ENCODE results near the gene KDM3B. TPM values are rescaled to one million over a fixed set of nuclear protein-coding genes. Genes with fewer than 3 reads are reported as not detected.

KDM3B gene
- total and polyA plus RNA-seq, 9 of the 15 experiments (the other 6 are each of a cell fraction or from before 2014, with no cell fraction given), result 13.8 to 62.8 (median 41.9) TPM

DNA sequence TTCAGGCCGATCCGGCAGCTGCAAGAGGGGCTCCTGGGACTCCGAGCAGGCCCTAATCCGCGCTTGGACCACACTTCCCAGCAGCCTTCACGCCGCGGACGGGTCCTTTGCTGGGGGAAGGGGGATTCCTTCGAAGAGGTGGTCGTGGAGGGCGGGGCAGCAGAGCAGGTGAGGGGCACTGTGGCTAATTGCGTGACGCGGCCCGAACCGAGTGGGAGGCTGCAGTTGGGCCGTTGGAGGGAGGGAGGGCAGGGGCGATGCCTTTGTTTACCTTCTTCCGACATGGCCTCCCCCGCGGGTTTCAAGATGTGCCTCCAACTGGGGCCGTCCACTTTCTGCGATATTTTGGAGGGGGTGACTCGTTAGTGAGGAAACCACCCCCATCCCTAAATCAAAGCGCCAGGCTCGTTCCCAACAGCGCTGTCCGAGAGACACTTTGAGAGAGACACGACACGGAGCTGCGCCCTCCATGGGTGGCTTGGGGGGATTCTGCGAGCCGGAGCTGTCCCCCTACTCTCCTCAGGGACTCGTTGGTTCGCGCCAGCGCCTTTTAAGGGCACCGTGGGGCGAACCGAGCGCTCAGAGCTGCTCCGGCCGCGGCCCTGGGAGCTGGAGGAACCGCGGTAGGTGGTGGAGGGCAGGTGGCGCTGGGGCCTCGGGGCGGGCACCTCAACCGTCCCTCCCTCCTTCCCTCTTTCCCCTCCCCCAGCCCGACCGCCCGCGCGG, 14.6 kb upstream of the KDM3B start, which contains the start of gene FAM53C (continued):
- TF ChIP-seq PURB (CRISPR knock-in tag; IDR thresholded peaks at IDR 0.05; ENCODE audit: low read depth) (no peak), ZNF75A (CRISPR knock-in tag; IDR thresholded peaks at IDR 0.05) (no peak), EP300 (IDR thresholded peaks at IDR 0.05; ENCODE audit: low read length) (peak; percentile 15; the same call in 1 of the 2 replicates), CBFB (CRISPR knock-in tag; IDR thresholded peaks at IDR 0.05) (no peak), CBX1 (IDR thresholded peaks at IDR 0.05; ENCODE audit: low read depth) (peak; percentile 89; the same call in 1 of the 2 replicates), POLR2AphosphoS5 (IDR thresholded peaks at IDR 0.05; ENCODE audit: control insufficient read depth, insufficient read depth, low read depth, low read length) (peak; percentile 99), KAT8 (IDR thresholded peaks at IDR 0.05; ENCODE audit: low read depth) (no peak), ZNF57 (CRISPR knock-in tag; IDR thresholded peaks at IDR 0.05) (no peak), ZNF589 (CRISPR knock-in tag; IDR thresholded peaks at IDR 0.05; ENCODE audit: low read depth) (no peak), NFE2L1 (tag; IDR thresholded peaks at IDR 0.05; ENCODE audit: borderline replicate concordance, low read depth) (no peak), SAFB (IDR thresholded peaks at IDR 0.05; ENCODE audit: borderline replicate concordance, low read depth, low read length) (no peak), MEF2A (IDR thresholded peaks at IDR 0.05; ENCODE audit: control insufficient read depth, low read depth, low read length) (peak; percentile 42; the same call in 1 of the 2 replicates), HNRNPL (IDR thresholded peaks at IDR 0.05; ENCODE audit: low read depth, low read length) (peak; percentile 98), ZC3H11A (IDR thresholded peaks at IDR 0.05; ENCODE audit: low read depth, low read length) (no peak), SMARCA4 (IDR thresholded peaks at IDR 0.05) (no peak)
- TF ChIP-seq, protein P1, sequence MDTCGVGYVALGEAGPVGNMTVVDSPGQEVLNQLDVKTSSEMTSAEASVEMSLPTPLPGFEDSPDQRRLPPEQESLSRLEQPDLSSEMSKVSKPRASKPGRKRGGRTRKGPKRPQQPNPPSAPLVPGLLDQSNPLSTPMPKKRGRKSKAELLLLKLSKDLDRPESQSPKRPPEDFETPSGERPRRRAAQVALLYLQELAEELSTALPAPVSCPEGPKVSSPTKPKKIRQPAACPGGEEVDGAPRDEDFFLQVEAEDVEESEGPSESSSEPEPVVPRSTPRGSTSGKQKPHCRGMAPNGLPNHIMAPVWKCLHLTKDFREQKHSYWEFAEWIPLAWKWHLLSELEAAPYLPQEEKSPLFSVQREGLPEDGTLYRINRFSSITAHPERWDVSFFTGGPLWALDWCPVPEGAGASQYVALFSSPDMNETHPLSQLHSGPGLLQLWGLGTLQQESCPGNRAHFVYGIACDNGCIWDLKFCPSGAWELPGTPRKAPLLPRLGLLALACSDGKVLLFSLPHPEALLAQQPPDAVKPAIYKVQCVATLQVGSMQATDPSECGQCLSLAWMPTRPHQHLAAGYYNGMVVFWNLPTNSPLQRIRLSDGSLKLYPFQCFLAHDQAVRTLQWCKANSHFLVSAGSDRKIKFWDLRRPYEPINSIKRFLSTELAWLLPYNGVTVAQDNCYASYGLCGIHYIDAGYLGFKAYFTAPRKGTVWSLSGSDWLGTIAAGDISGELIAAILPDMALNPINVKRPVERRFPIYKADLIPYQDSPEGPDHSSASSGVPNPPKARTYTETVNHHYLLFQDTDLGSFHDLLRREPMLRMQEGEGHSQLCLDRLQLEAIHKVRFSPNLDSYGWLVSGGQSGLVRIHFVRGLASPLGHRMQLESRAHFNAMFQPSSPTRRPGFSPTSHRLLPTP (IDR thresholded peaks at IDR 0.05; ENCODE audit: borderline replicate concordance, extremely low read depth, insufficient read length), result no peak
- TF ChIP-seq, protein P2, sequence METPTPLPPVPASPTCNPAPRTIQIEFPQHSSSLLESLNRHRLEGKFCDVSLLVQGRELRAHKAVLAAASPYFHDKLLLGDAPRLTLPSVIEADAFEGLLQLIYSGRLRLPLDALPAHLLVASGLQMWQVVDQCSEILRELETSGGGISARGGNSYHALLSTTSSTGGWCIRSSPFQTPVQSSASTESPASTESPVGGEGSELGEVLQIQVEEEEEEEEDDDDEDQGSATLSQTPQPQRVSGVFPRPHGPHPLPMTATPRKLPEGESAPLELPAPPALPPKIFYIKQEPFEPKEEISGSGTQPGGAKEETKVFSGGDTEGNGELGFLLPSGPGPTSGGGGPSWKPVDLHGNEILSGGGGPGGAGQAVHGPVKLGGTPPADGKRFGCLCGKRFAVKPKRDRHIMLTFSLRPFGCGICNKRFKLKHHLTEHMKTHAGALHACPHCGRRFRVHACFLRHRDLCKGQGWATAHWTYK (CRISPR knock-in tag; IDR thresholded peaks at IDR 0.05), result no peak
- TF ChIP-seq, protein P3, sequence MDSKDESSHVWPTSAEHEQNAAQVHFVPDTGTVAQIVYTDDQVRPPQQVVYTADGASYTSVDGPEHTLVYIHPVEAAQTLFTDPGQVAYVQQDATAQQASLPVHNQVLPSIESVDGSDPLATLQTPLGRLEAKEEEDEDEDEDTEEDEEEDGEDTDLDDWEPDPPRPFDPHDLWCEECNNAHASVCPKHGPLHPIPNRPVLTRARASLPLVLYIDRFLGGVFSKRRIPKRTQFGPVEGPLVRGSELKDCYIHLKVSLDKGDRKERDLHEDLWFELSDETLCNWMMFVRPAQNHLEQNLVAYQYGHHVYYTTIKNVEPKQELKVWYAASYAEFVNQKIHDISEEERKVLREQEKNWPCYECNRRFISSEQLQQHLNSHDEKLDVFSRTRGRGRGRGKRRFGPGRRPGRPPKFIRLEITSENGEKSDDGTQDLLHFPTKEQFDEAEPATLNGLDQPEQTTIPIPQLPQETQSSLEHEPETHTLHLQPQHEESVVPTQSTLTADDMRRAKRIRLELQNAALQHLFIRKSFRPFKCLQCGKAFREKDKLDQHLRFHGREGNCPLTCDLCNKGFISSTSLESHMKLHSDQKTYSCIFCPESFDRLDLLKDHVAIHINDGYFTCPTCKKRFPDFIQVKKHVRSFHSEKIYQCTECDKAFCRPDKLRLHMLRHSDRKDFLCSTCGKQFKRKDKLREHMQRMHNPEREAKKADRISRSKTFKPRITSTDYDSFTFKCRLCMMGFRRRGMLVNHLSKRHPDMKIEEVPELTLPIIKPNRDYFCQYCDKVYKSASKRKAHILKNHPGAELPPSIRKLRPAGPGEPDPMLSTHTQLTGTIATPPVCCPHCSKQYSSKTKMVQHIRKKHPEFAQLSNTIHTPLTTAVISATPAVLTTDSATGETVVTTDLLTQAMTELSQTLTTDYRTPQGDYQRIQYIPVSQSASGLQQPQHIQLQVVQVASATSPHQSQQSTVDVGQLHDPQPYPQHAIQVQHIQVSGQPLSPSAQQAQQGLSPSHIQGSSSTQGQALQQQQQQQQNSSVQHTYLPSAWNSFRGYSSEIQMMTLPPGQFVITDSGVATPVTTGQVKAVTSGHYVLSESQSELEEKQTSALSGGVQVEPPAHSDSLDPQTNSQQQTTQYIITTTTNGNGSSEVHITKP (IDR thresholded peaks at IDR 0.05; ENCODE audit: partially characterized antibody), result peak; percentile 100
- TF ChIP-seq, protein P4, sequence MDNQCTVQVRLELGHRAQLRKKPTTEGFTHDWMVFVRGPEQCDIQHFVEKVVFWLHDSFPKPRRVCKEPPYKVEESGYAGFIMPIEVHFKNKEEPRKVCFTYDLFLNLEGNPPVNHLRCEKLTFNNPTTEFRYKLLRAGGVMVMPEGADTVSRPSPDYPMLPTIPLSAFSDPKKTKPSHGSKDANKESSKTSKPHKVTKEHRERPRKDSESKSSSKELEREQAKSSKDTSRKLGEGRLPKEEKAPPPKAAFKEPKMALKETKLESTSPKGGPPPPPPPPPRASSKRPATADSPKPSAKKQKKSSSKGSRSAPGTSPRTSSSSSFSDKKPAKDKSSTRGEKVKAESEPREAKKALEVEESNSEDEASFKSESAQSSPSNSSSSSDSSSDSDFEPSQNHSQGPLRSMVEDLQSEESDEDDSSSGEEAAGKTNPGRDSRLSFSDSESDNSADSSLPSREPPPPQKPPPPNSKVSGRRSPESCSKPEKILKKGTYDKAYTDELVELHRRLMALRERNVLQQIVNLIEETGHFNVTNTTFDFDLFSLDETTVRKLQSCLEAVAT (IDR thresholded peaks at IDR 0.05), result peak in 1 of 2 experiments; percentile 66; a peak in 1 of 4 replicates
